ENCODE data around the gene MAGEF1.

DNA sequence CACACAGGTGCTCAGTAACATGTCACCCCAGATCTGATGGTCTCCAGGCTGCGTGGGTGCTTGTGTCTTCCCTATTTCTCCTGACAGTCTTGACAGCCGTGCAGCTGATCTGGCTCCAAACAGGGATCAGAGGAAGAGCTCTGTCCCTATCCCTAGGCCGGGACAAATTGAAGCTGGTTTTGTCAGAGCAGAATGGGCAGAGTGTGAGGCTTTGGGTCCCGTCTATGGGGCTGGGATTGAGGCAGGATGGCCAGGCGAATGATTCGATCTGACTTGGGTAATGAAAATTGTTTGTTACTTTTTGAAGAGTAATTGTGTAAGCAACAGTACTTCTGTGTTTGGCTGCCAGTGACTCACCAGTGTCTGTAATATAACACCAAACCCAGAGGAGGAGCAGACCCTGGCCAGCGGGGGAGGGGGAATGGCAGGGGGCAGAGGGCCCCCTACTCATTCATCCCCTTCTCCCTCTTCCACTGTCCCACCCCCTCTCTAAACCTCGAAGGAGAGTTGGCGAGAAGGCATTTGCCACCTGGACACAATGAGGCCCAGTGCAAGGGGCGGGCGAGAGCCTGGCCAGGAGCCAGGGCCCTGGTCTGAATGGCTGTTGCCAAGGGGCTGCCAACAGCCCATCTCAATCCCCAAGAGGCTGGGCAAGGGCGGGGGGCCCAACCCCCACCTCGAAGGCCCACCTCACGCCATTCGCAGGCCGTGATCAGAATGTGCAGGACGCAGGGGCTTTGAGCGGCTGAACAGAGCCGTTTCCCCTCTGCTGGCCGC is 4.9 kb upstream of the MAGEF1 start:
- TF ChIP-seq CTCF (IDR thresholded peaks at IDR 0.05; ENCODE audit: control extremely low read depth in 1 of 3, insufficient read depth in 1 of 3, low read depth in 1 of 3, low read length in 3 of 3), result peak in 1 of 3 experiments; percentile 8; a peak in 1 of 4 replicates
- no peak for TF ChIP-seq MAX (IDR thresholded peaks at IDR 0.05)
- TF ChIP-seq, protein P1, sequence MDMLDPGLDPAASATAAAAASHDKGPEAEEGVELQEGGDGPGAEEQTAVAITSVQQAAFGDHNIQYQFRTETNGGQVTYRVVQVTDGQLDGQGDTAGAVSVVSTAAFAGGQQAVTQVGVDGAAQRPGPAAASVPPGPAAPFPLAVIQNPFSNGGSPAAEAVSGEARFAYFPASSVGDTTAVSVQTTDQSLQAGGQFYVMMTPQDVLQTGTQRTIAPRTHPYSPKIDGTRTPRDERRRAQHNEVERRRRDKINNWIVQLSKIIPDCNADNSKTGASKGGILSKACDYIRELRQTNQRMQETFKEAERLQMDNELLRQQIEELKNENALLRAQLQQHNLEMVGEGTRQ (IDR thresholded peaks at IDR 0.05; ENCODE audit: low read length), result no peak
- no peak for TF ChIP-seq BACH1 (IDR thresholded peaks at IDR 0.05; ENCODE audit: low read length)
- peak; percentile 82; the same call in 1 of the 2 replicates for TF ChIP-seq RBBP5 (IDR thresholded peaks at IDR 0.05; ENCODE audit: borderline replicate concordance, low read depth, low read length)
- no peak for TF ChIP-seq TAF1 (IDR thresholded peaks at IDR 0.05; ENCODE audit: low read depth, low read length)
